CD4-positive, alpha-beta T cell treated with Interferon alpha-2 for 1 hour (primary cell): ENCODE measurements around the gene CNTNAP2.
A peak's percentile ranks its signal among the peaks of the same experiment; 100 is the strongest.

Experiments
- DNase-seq, 2 donors: peaks; one replicate each; pipeline ENCODE4 v3.0.0-alpha.2; 2020 to 2022

Gene CNTNAP2

GRCh38 chr7:148142660-148143248 is 2026.2 kb downstream of the CNTNAP2 start:
- DNase-seq: peak in 1 of 2 donors; percentile 5

- no peak for DNase-seq
Observed at GRCh38 chr7:148144827-148145226, 2028.2 kb downstream of the CNTNAP2 start.

GRCh38 chr7:148146346-148146745 is 2029.7 kb downstream of the CNTNAP2 start:
- no peak for DNase-seq

- DNase-seq: no peak
Observed at GRCh38 chr7:148147438-148147837, 2030.8 kb downstream of the CNTNAP2 start.

GRCh38 chr7:148148456-148148855 is 2031.9 kb downstream of the CNTNAP2 start:
- DNase-seq: no peak

GRCh38 chr7:148149730-148150129 is 2033.1 kb downstream of the CNTNAP2 start:
- no peak for DNase-seq

GRCh38 chr7:148151778-148152177 is 2035.2 kb downstream of the CNTNAP2 start:
- DNase-seq: no peak

- DNase-seq: no peak
Observed at GRCh38 chr7:148153616-148154284, 2037.1 kb downstream of the CNTNAP2 start.

- DNase-seq: no peak
Observed at GRCh38 chr7:148155000-148155399, 2038.4 kb downstream of the CNTNAP2 start.

- DNase-seq: no peak
Observed at GRCh38 chr7:148155826-148156225, 2039.2 kb downstream of the CNTNAP2 start.

- no peak for DNase-seq
Observed at GRCh38 chr7:148156233-148156632, 2039.6 kb downstream of the CNTNAP2 start.

- DNase-seq: no peak
Observed at GRCh38 chr7:148159331-148159730, 2042.7 kb downstream of the CNTNAP2 start.

- DNase-seq: no peak
Observed at GRCh38 chr7:148161776-148162175, 2045.2 kb downstream of the CNTNAP2 start.

GRCh38 chr7:148162808-148163207 is 2046.2 kb downstream of the CNTNAP2 start:
- no peak for DNase-seq

GRCh38 chr7:148163246-148163645 is 2046.6 kb downstream of the CNTNAP2 start:
- DNase-seq: no peak

- DNase-seq: no peak
Observed at GRCh38 chr7:148172920-148173319, 2056.3 kb downstream of the CNTNAP2 start.

- DNase-seq: no peak
Observed at GRCh38 chr7:148173369-148173768, 2056.8 kb downstream of the CNTNAP2 start.

GRCh38 chr7:148174376-148174775 is 2057.8 kb downstream of the CNTNAP2 start:
- no peak for DNase-seq

GRCh38 chr7:148175512-148175911 is 2058.9 kb downstream of the CNTNAP2 start:
- no peak for DNase-seq

GRCh38 chr7:148177972-148178371 is 2061.4 kb downstream of the CNTNAP2 start:
- DNase-seq: no peak

- no peak for DNase-seq
Observed at GRCh38 chr7:148180075-148180474, 2063.5 kb downstream of the CNTNAP2 start.

GRCh38 chr7:148182264-148182663 is 2065.7 kb downstream of the CNTNAP2 start:
- no peak for DNase-seq

- DNase-seq: no peak
Observed at GRCh38 chr7:148185041-148185440, 2068.4 kb downstream of the CNTNAP2 start.

- no peak for DNase-seq
Observed at GRCh38 chr7:148187471-148187870, 2070.9 kb downstream of the CNTNAP2 start.
